C1 segment of cervical spinal cord (tissue), 14 donors: ENCODE data around the gene PLCD1.

ENCODE experiments used
- DNase-seq, 14 donors: peaks; one replicate each; lab custom pipeline; 2025; lab: John Stamatoyannopoulos, UW

PLCD1 gene

GRCh38 chr3:37967260-37967881 is 62.1 kb downstream of the PLCD1 start:
- DNase-seq = peak in 4 of 14 donors; percentile 24 to 59 (median 42)

GRCh38 chr3:37964716-37965115 is 64.7 kb downstream of the PLCD1 start:
- DNase-seq = no peak

- DNase-seq = no peak
Measured at GRCh38 chr3:37964146-37964545, 65.3 kb downstream of the PLCD1 start.

- no peak for DNase-seq
Measured at GRCh38 chr3:37963635-37964034, 65.8 kb downstream of the PLCD1 start.

- DNase-seq = no peak
Measured at GRCh38 chr3:37963016-37963415, 66.4 kb downstream of the PLCD1 start.

GRCh38 chr3:37961622-37962431 is 67.6 kb downstream of the PLCD1 start:
- no peak for DNase-seq

GRCh38 chr3:37957539-37957936 is 71.9 kb downstream of the PLCD1 start:
- DNase-seq = no peak
